DND-41 (cell line): ENCODE results near the gene DPY19L2.
"Not testable (repeated sequence)": the region's sequence is repeated elsewhere in the genome, so short reads cannot be mapped to it uniquely, and the experiment has no call there.

Experiments
- ATAC-seq: fragments of 200-7000 bp; cut with Tn5 transposase; 3 replicates; pipeline ENCODE4 v1.9.1; 2021; ENCODE audit warnings: low read depth; ENCODE audit not compliant: insufficient read depth
- DNase-seq: peaks from one replicate; pipeline ENCODE4 v3.0.0-alpha.2; 2020
- H2AFZ ChIP-seq: 2 replicates; pipeline ENCODE4 v1.6.0; 2012; ENCODE audit warnings: low read depth, low read length
- H3K27ac ChIP-seq: 2 replicates; pipeline ENCODE4 v1.5.1; 2012; ENCODE audit warnings: low read length, inconsistent platforms
- H3K27me3 ChIP-seq: fragments of 200-600 bp; sonication (generic); 2 replicates; pipeline ENCODE4 v1.6.0; 2012; ENCODE audit warnings: low read length, mild to moderate bottlenecking, inconsistent platforms; ENCODE audit not compliant: insufficient read depth, poor library complexity
- H3K36me3 ChIP-seq: 2 replicates; pipeline ENCODE4 v1.5.1; 2012; ENCODE audit warnings: low read length, inconsistent platforms; ENCODE audit not compliant: insufficient read depth
- H3K4me1 ChIP-seq: 2 replicates; pipeline ENCODE4 v1.5.1; 2012; ENCODE audit warnings: mild to moderate bottlenecking, low read length; ENCODE audit not compliant: insufficient read depth
- H3K4me2 ChIP-seq: 2 replicates; pipeline ENCODE4 v1.6.0; 2012; ENCODE audit warnings: mild to moderate bottlenecking, moderate library complexity, low read length, inconsistent platforms; ENCODE audit not compliant: insufficient read depth
- H3K4me3 ChIP-seq, 2 experiments: fragments of 200-600 bp in 1 of 2; shearing (Covaris generic) in 1 of 2; 2 replicates each; pipeline ENCODE4 v1.5.1; 2012 to 2016; ENCODE audit warnings: inconsistent platforms in 2 of 2, low read length in 2 of 2, mild to moderate bottlenecking in 2 of 2, low read depth in 1 of 2, moderate library complexity in 1 of 2
- H3K79me2 ChIP-seq: 2 replicates; pipeline ENCODE4 v1.6.0; 2012; ENCODE audit warnings: low read length, inconsistent platforms; ENCODE audit not compliant: insufficient read depth
- H3K9ac ChIP-seq: 2 replicates; pipeline ENCODE4 v1.6.0; 2012; ENCODE audit warnings: low read depth, mild to moderate bottlenecking, inconsistent platforms, low read length, moderate library complexity
- H3K9me3 ChIP-seq: 2 replicates; pipeline ENCODE4 v1.5.1; 2012; ENCODE audit warnings: low read length, moderate library complexity, mild to moderate bottlenecking, inconsistent platforms; ENCODE audit not compliant: insufficient read depth, severe bottlenecking
- H4K20me1 ChIP-seq: 2 replicates; pipeline ENCODE4 v1.6.0; 2012; ENCODE audit warnings: low read length; ENCODE audit not compliant: insufficient read depth

DPY19L2 gene

GRCh38 chr12:63551397-63551796, 116.9 kb downstream of the DPY19L2 start:
- not testable (repeated sequence) for H3K4me3 ChIP-seq, H3K9ac ChIP-seq, H3K79me2 ChIP-seq, H3K9me3 ChIP-seq, H3K36me3 ChIP-seq, H2AFZ ChIP-seq, H4K20me1 ChIP-seq, H3K27me3 ChIP-seq, ATAC-seq, H3K4me2 ChIP-seq, H3K27ac ChIP-seq, DNase-seq, H3K4me1 ChIP-seq

GRCh38 chr12:63549034-63549433, 119.3 kb downstream of the DPY19L2 start:
- not testable (repeated sequence) for H3K9ac ChIP-seq, H3K79me2 ChIP-seq, ATAC-seq, H3K9me3 ChIP-seq, H3K4me1 ChIP-seq, H3K27ac ChIP-seq, H3K4me2 ChIP-seq, H4K20me1 ChIP-seq, H2AFZ ChIP-seq, H3K4me3 ChIP-seq, H3K36me3 ChIP-seq, H3K27me3 ChIP-seq, DNase-seq

GRCh38 chr12:63545298-63545916, 122.9 kb downstream of the DPY19L2 start:
- not testable (repeated sequence) for H3K27me3 ChIP-seq, H3K4me1 ChIP-seq, H3K4me3 ChIP-seq, H3K79me2 ChIP-seq, H3K9ac ChIP-seq, H3K27ac ChIP-seq, H2AFZ ChIP-seq, H3K9me3 ChIP-seq, H4K20me1 ChIP-seq, DNase-seq, H3K36me3 ChIP-seq, ATAC-seq, H3K4me2 ChIP-seq

- H3K9me3 ChIP-seq, H3K4me3 ChIP-seq, H3K9ac ChIP-seq, H3K4me2 ChIP-seq, H3K4me1 ChIP-seq, H3K27ac ChIP-seq, DNase-seq, H4K20me1 ChIP-seq, H3K79me2 ChIP-seq, ATAC-seq, H2AFZ ChIP-seq, H3K36me3 ChIP-seq, H3K27me3 ChIP-seq: not testable (repeated sequence)
These were observed 129.6 kb downstream of the DPY19L2 start for GRCh38 chr12:63538656-63539055.

GRCh38 chr12:63537838-63538237, 130.5 kb downstream of the DPY19L2 start:
- DNase-seq, H3K4me3 ChIP-seq, H3K36me3 ChIP-seq, H2AFZ ChIP-seq, ATAC-seq, H3K27me3 ChIP-seq, H4K20me1 ChIP-seq, H3K4me2 ChIP-seq, H3K27ac ChIP-seq, H3K79me2 ChIP-seq, H3K9me3 ChIP-seq, H3K9ac ChIP-seq, H3K4me1 ChIP-seq: not testable (repeated sequence)

- not testable (repeated sequence) for H3K4me3 ChIP-seq, H4K20me1 ChIP-seq, H3K27ac ChIP-seq, H3K36me3 ChIP-seq, H3K4me2 ChIP-seq, H3K4me1 ChIP-seq, ATAC-seq, H3K9me3 ChIP-seq, H2AFZ ChIP-seq, H3K9ac ChIP-seq, H3K79me2 ChIP-seq, DNase-seq, H3K27me3 ChIP-seq
These were observed 138.7 kb downstream of the DPY19L2 start for GRCh38 chr12:63529641-63530040.
